Activated naive CD8-positive, alpha-beta T cell (primary cell): ENCODE data around the gene MUC16.
"Not testable (repeated sequence)": the region's sequence is repeated elsewhere in the genome, so short reads cannot be mapped to it uniquely, and the experiment has no call there.

ENCODE experiments used
- H3K27ac Mint-ChIP-seq: one replicate; pipeline ENCODE4 v1.8.0; 2021; ENCODE audit warnings: mixed read lengths
- H3K27me3 Mint-ChIP-seq: one replicate; pipeline ENCODE4 v1.8.0; 2021; ENCODE audit warnings: mixed read lengths
- H3K36me3 Mint-ChIP-seq: one replicate; pipeline ENCODE4 v1.8.0; 2021; ENCODE audit warnings: mixed read lengths
- H3K4me1 Mint-ChIP-seq: one replicate; pipeline ENCODE4 v1.8.0; 2021; ENCODE audit warnings: low read depth, mixed read lengths
- H3K4me3 Mint-ChIP-seq: one replicate; pipeline ENCODE4 v1.8.0; 2021; ENCODE audit warnings: mild to moderate bottlenecking, mixed read lengths
- H3K9me3 Mint-ChIP-seq: one replicate; pipeline ENCODE4 v1.8.0; 2021; ENCODE audit warnings: low read depth, mixed read lengths

Gene MUC16

GRCh38 chr19:9009935-9010651, at the start of gene MUC16:
MUC16 (minus strand) TSS chr19:9010409.
- Mint-ChIP-seq H3K27me3 (peaks cover 11% of the 10 kb centered on the region), H3K4me3 (no peak within 1 kb of the TSS), H3K27ac (no peak within 1 kb of the TSS), H3K36me3 (peaks cover 4% of the 10 kb centered on the region), H3K9me3 (peaks cover 4% of the 10 kb centered on the region), H3K4me1 (no peaks in the 10 kb centered on the region)

DNA sequence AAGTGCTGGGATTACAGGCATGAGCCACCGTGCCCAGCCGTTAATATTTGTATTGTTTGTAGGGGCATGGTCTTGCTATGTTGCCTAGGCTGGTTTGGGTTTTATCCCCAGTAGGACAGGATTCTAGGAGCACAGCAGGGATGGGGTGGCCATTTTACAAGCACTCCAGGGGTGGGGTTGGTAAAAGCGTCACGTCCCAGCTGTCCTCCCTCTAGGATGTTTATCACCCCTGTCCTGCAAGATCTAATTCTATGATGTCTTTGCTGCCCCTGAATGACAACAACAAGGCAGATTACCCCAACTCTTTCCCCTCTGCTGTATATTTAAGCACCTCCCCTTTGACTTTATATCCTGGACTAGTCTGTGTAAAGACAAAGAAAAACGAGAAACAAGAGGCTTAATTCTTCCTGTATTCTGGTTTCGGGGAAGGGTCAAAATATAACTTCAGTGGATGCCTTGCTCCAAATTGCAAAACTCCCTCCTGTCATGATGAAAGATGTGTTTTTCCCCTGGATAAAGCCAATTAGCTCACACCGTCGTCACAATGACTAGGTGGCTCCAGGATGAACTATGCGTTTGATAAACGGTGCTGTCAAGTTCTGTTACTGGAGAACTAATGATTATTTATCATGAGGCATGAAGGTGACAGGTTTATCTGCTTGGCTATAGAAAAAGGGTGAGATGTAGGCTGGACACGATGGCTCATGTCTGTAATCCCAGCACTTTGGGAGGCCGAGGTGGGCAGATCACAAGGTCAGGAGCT, 48.9 kb upstream of the MUC16 start:
- H3K27ac Mint-ChIP-seq = no peak overlapping the region
- H3K4me3 Mint-ChIP-seq = no peak overlapping the region
- peaks cover 2% of the 10 kb centered on the region for H3K27me3 Mint-ChIP-seq
- H3K4me1 Mint-ChIP-seq = no peaks in the 10 kb centered on the region
- H3K9me3 Mint-ChIP-seq = no peaks in the 10 kb centered on the region
- no peaks in the 10 kb centered on the region for H3K36me3 Mint-ChIP-seq

DNA sequence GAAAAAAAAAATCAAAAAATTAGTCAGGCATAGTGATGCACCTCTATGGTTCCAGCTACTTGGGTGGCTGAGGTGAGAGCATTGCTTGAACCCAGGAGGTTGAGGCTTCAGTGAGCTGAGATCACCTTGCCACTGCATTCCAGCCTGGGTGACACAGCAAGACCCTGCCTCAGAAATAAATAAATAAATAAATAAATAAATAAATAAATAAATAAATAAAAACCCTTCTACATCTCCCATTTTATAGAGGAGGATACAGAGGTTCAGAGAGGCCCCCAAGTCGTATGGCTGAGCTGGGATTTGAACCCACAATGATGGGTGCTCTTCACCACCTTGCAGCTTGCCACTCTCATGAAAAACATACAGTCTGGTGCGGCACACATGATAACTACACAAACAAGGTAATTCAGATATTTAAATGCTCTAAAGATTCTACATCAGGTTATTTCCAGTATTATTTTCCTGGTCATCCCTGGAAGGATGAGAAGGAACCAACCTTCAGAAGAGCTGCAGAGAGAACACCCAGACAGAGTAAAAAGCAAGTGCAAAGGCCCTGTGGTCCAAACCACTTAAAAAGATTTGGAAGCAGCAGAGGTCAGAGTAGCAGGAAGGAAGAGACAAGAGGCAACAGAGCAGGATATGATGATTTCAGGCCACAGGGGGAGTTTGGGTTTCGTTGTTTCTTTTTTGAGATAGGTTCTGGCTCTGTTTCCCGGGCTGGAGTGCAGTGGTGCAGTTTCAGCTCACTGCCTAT, 47.5 kb upstream of the MUC16 start:
- Mint-ChIP-seq H3K9me3 (no peaks in the 10 kb centered on the region), H3K4me3 (no peak overlapping the region), H3K36me3 (no peaks in the 10 kb centered on the region), H3K27me3 (peaks cover 2% of the 10 kb centered on the region), H3K27ac (no peak overlapping the region), H3K4me1 (no peaks in the 10 kb centered on the region)

- not testable (repeated sequence) for H3K27me3 Mint-ChIP-seq, H3K9me3 Mint-ChIP-seq, H3K4me1 Mint-ChIP-seq, H3K36me3 Mint-ChIP-seq, H3K27ac Mint-ChIP-seq, H3K4me3 Mint-ChIP-seq
Measured at GRCh38 chr19:9056131-9056530, 45.9 kb upstream of the MUC16 start.

DNA sequence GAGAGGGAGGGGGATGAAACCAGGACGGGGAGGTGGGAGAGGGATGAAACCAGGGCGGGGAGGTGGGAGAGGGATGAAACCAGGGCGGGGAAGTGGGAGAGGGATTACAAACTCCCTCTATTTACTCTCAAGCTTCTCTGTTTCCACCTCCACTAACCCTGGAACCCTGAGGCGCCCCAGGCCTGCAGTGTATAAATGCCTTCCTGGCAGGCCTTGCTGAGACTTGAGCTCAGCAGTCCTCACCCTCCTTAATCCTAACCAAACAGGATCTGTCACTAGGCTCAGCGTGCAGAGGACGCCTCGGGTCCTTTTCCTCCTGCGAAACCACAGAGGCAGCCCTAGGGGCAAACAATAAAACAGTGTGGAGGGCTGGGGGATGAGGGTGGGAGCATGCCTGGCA, 44.6 kb upstream of the MUC16 start:
- Mint-ChIP-seq H3K27me3 (peaks cover 3% of the 10 kb centered on the region), H3K9me3 (no peaks in the 10 kb centered on the region), H3K27ac (no peak overlapping the region), H3K4me1 (no peaks in the 10 kb centered on the region), H3K4me3 (no peak overlapping the region), H3K36me3 (no peaks in the 10 kb centered on the region)

DNA sequence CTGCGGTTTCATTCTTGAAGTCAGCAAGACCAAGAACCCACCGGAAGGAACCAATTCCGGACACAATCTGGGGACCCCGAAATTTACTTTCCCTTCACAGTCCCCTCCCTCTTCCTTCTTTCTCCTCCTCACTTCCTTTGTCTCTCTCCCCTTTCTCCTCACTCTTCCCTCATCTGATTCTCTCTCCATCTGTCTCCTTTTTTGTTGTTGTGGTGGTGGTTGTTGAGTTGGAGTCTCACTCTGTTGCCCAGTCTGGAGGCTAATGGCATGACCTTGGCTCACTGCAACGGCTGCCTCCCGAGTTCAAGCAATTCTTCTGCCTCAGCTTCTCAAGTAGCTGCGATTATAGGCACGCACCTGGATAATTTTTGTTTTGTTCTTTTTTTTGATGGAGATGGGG, 44.0 kb upstream of the MUC16 start:
- Mint-ChIP-seq H3K36me3 (no peaks in the 10 kb centered on the region), H3K27ac (no peak overlapping the region), H3K27me3 (peaks cover 3% of the 10 kb centered on the region), H3K4me3 (no peak overlapping the region), H3K9me3 (no peaks in the 10 kb centered on the region), H3K4me1 (no peaks in the 10 kb centered on the region)

GRCh38 chr19:9053674-9054073, 43.5 kb upstream of the MUC16 start:
- H3K36me3 Mint-ChIP-seq, H3K9me3 Mint-ChIP-seq, H3K4me3 Mint-ChIP-seq, H3K4me1 Mint-ChIP-seq, H3K27me3 Mint-ChIP-seq, H3K27ac Mint-ChIP-seq: not testable (repeated sequence)

DNA sequence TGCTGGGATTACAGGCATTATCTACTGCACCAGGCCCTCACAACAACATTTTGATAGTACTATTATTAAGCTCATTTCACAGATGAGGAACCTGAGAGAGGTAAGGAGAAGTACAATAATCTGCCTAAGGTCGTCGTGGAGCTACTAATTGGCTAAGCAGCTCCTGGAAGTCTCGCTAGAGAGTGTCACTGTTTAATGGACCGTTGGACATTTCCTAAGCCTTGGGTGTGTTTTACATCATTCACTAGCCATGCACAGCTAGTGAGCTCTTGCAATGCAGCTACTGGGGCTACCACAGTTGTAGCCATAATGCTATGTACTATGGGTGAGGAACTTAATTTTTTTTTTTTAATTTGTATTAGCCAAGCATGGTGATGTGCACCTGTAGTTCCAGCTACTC, 42.7 kb upstream of the MUC16 start:
- Mint-ChIP-seq H3K9me3 (no peaks in the 10 kb centered on the region), H3K4me1 (no peaks in the 10 kb centered on the region), H3K27ac (no peak overlapping the region), H3K4me3 (no peak overlapping the region), H3K36me3 (no peaks in the 10 kb centered on the region), H3K27me3 (peaks cover 3% of the 10 kb centered on the region)

- Mint-ChIP-seq H3K4me1 (no peaks in the 10 kb centered on the region), H3K4me3 (no peak overlapping the region), H3K27ac (no peak overlapping the region), H3K27me3 (peaks cover 14% of the 10 kb centered on the region), H3K36me3 (no peaks in the 10 kb centered on the region), H3K9me3 (no peaks in the 10 kb centered on the region)
Measured at GRCh38 chr19:9046694-9047093, 36.5 kb upstream of the MUC16 start.

- H3K27ac Mint-ChIP-seq = no peak overlapping the region
- no peaks in the 10 kb centered on the region for H3K4me1 Mint-ChIP-seq
- no peaks in the 10 kb centered on the region for H3K36me3 Mint-ChIP-seq
- H3K9me3 Mint-ChIP-seq = no peaks in the 10 kb centered on the region
- peaks cover 13% of the 10 kb centered on the region for H3K27me3 Mint-ChIP-seq
- no peak overlapping the region for H3K4me3 Mint-ChIP-seq
Measured at GRCh38 chr19:9044449-9044848, 34.2 kb upstream of the MUC16 start.

- no peaks in the 10 kb centered on the region for H3K4me1 Mint-ChIP-seq
- no peaks in the 10 kb centered on the region for H3K9me3 Mint-ChIP-seq
- peaks cover 13% of the 10 kb centered on the region for H3K27me3 Mint-ChIP-seq
- H3K4me3 Mint-ChIP-seq = no peak overlapping the region
- H3K36me3 Mint-ChIP-seq = no peaks in the 10 kb centered on the region
- no peak overlapping the region for H3K27ac Mint-ChIP-seq
Measured at GRCh38 chr19:9043524-9043923, 33.3 kb upstream of the MUC16 start.

- Mint-ChIP-seq H3K27ac (no peak overlapping the region), H3K36me3 (no peaks in the 10 kb centered on the region), H3K4me3 (no peak overlapping the region), H3K4me1 (no peaks in the 10 kb centered on the region), H3K9me3 (no peaks in the 10 kb centered on the region), H3K27me3 (peaks cover 14% of the 10 kb centered on the region)
Measured at GRCh38 chr19:9041023-9041422, 30.8 kb upstream of the MUC16 start.

GRCh38 chr19:9040131-9040530, 29.9 kb upstream of the MUC16 start:
- no peaks in the 10 kb centered on the region for H3K9me3 Mint-ChIP-seq
- no peaks in the 10 kb centered on the region for H3K4me1 Mint-ChIP-seq
- no peak overlapping the region for H3K27ac Mint-ChIP-seq
- H3K27me3 Mint-ChIP-seq = peaks cover 12% of the 10 kb centered on the region
- no peaks in the 10 kb centered on the region for H3K36me3 Mint-ChIP-seq
- no peak overlapping the region for H3K4me3 Mint-ChIP-seq

DNA sequence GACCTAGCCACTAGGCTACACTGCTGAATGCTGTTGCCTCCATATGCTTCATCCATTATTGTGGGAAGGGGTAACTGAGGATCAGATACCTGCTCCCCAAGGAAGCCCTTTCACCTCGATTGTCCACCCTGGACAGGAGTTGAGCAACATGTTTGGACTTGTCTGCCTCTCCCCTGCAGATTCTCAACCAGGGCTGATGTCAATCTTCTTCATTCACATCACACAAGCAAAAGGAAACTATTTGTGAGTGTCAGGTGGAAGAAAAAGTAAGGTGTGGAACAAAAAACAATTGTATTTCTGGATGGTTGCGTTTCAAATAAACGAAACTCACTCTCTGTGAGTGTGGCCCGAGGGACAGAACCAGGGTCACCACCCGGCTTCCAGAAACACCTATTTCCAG, 29.5 kb upstream of the MUC16 start:
- no peaks in the 10 kb centered on the region for H3K9me3 Mint-ChIP-seq
- H3K4me1 Mint-ChIP-seq = no peaks in the 10 kb centered on the region
- H3K27ac Mint-ChIP-seq = no peak overlapping the region
- no peaks in the 10 kb centered on the region for H3K36me3 Mint-ChIP-seq
- no peak overlapping the region for H3K4me3 Mint-ChIP-seq
- peaks cover 12% of the 10 kb centered on the region for H3K27me3 Mint-ChIP-seq

DNA sequence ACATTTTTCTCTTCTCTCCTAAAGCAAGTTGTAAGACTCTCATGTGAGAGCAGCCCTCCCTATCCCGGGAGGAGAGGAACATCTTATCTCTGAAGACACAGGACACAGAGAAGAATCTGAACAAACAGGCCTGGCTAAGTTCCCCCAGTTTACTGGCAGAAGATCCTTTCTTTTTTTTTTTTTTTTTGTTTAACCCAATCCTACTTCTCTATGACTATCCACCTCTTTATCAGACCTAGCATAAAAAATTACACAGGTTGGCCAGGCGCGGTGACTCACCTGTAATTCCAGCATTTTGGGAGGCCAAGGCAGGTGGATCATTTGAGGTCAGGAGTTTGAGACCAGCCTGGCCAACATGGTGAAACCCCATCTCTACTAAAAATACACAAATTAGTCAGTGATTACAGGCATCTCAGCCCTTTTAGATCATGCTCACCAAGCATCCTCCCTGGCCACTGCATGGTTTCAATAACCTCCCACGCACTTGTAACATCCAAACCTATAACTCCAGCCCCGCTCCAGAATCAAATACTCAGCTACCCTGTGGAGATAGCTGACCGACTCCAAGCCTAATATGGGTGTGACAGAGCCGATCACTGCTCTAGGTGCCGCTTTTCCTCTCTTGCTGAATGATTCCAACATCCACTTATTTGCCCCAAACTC, 27.3 kb upstream of the MUC16 start:
- Mint-ChIP-seq H3K4me3 (no peak overlapping the region), H3K27me3 (peaks cover 9% of the 10 kb centered on the region), H3K36me3 (no peaks in the 10 kb centered on the region), H3K4me1 (no peaks in the 10 kb centered on the region), H3K9me3 (no peaks in the 10 kb centered on the region), H3K27ac (no peak overlapping the region)
